Non-pigmented ciliary epithelial cell (primary cell): Measurements from ENCODE around the gene EFTUD2.

Experiments used
- DNase-seq: peaks from one replicate; pipeline ENCODE4 v3.0.0-alpha.2; 2010; ENCODE audit warnings: low read depth

Gene EFTUD2

DNA sequence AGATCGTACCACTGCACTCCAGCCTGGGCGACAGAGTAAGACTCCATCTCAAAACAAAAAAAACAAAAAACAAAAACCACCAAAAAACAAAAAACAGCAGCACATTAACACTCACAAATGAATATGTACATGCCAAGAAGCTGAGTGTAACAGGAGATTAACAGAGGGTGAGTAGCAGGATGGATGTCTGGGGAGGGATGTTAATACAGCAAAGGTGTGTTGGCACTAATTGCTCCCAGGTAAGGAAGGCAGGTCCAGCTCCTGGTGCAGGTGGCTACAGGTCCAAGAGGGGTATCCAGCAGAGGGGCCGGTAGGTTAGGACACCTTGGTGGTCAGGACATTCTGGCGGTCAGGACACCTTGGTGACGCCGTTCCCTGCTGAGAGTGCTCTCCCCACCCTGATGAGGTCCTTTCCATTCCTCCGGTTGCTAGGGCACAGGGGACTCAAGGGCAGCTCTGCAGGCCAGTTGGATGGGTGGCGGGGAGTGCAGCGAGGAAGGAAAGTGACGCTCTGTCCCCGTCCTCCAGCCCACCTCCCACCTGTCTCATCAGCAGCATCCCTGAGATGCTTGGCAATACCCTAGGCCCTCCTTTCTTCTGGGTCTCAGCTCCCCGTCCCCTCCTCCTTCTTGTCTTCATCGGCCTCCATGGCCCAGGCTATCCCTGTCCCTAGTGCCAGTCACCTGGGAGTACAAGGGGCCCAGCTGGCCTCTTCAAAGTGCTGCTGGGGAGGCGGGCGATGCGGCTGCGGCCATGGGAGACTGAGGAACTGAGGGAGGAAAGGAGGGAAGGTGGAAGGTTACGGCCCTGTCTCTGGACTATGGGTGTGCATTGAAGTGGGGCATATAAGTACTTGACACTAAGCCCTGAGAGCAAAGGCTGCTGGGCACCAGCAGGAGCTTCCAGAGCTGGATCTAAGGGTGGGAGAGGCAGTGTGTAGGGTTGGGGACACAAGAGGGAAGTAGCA is 26.8 kb upstream of the EFTUD2 start:
- no peak for DNase-seq

DNA sequence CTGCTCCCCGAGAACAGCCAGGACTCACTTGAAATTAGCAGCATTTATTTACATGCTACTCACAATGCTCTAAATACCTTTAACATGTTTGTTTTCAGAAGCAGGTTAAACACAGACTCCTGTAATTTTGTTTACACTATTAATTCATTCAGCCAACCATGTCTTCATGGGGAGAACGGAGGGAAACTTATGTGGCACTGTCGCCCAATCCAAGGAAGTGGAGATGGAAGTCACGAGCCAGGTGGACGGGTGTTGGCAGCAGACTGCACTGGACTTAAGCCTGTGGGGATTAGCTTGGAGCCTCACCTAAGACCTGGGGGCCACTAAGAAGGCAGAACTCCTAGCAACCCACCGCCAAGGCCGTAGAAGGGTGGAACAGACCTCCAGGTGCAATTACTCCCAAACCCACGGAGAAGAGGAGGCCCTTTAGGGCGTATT is 24.9 kb upstream of the EFTUD2 start:
- no peak for DNase-seq

DNA sequence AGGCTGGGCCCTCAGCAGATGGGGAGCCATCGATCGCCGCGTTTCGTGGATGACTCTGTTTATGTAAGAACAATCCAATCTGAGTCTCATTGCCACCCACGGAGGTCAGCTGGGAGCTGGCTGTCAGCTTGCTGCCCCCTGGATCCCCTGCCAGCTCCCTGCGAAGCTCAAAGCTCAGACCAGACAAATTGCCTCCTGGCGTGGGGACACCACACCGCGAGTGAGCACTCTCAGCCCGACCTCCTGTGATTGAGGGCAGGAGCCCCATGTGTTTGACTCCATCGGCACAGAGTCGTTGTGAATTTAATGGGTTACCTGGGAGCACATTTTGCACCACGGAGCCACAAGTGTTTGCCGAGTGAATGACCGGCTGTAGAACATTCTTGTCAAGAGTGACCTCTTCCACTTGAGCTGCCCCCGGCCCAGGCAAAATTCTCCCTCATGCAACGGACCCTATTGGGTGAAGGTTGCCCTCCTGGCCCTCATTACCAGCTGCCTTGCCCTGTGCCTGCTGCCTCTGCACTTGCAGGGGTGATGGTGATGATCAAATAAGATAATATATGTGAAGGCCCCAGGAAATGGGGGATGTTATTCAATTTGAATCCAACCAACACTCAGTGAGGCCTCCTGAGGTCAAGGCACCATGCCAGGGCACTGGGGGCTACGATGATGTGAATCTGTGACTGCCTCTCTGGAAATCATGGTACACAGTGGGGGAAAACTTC is 23.7 kb upstream of the EFTUD2 start:
- DNase-seq: no peak

DNA sequence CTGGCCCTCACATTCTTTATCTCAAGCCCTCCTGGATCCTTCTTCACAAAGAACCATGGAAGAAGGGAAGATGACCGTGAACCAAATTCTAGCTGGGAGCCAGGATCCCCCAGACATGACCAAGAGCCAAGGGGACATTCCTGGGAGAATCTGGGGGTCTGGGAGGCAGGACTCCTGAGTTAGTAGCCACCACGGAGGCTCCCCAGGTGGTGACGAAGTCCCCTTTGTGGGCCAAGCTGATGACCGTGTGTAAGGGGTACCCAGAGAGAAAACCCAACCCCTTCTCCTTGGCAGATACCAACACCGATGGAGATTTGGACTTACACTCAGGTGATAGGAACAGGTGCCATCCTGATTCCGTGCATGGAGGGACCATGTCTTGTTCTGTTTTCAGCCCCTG is 22.9 kb upstream of the EFTUD2 start:
- DNase-seq: no peak

DNA sequence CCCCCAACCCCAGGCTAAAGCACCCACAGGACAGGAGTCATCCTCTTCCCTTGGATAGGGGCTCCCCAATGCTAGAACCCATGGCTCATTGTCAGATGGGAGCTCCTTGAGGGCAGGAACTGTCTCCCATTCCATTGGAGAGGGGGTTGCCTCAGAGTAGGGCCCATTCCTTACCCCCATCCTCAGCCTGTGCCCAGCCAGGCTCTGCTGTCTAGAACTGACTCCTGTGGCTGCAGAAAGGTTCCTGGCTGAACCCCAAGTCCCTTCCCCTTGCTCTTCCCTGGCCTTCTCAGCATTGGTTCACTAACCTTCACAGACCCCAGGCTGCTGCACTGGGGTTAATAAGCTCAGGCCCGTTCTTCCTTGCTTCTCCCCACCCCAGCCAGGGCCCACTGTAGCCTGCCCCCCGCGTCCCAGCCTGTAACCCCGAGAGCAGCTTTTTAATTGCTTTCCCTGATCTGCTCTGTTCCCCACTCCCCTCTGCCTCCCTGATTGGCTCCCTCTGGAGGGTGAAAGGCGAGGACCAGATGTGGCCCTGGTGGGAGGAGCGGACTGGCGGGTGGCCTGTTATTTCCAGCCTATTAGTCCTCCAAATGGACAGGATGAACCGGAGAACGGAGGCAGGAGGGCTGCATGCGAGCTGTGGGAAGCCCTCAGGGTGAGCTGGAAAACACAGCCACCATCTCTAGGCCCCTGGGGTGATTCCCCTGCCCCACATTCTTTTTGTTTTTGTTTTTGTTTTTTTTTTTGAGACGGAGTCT is 22.1 kb upstream of the EFTUD2 start:
- DNase-seq: no peak

- DNase-seq: no peak
Observed at GRCh38 chr17:44920565-44920940, 21.3 kb upstream of the EFTUD2 start.

- DNase-seq: no peak
Observed at GRCh38 chr17:44919885-44920564, 20.8 kb upstream of the EFTUD2 start.

DNA sequence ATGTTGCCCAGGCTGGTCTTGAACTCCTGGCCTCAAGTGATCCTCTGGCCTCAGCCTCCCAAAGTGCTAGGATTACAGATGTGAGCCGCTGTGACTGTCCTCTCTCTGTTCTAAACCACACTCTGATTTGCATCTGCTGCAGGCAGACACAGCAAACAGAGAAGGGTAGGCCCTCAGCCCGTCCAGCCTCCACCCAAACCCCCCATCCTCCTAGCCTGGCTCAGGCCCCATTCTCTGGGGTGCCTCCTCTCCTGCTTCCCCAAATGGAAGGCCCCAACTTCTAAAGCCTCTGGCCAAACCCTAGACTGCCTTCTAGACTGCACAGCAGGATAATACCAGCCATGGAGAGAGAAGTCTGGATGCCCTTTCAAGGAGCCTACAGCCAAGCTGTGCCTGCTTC is 20.2 kb upstream of the EFTUD2 start:
- DNase-seq: no peak

GRCh38 chr17:44918006-44918405 is 18.8 kb upstream of the EFTUD2 start:
- no peak for DNase-seq

- no peak for DNase-seq
Observed at GRCh38 chr17:44917456-44917855, 18.2 kb upstream of the EFTUD2 start.

DNA sequence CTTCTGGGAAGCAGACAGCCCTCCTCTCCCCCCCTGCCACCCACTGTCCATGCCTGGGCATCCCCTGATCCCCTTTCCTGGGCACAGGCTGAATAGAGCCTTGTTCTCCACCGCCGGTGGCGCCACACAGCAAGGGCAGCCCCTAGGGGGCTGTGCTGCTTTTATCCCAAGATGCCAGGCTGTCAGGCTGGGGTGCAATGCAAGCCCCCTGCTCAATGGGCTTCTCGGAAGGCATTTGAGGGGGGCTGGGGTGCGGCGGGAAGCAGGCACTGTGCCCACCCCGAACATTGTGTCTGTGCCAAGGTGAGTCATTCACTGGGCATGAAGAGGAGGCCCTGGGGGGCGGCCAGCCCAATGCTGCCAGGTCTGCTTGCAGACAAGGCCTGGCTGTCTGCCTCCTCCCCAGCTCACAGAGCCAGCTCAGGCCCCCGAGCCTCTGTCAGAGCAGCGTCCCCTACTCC is 17.6 kb upstream of the EFTUD2 start:
- DNase-seq: no peak

GRCh38 chr17:44915862-44916780 is 16.9 kb upstream of the EFTUD2 start:
- DNase-seq: no peak

DNA sequence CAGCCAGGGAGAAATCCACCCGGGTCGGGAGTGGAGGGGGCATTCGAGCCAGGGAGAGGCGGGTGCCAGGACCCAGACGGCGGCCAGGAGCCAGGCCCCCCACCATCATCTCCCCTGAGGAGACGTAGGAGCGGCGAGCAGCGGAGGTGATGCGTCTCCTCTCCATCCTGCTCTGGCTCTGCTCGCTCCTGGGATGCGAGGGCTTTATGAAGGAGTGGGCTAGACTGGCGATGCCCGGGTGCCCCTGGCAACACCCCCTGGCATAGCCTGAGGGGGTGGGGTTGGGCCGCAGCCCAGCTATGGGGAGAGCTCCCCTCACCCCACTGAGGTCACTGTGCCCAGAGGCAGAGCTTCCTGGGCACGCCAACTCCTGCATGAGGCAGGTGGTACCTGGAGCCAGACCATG is 16.1 kb upstream of the EFTUD2 start, which contains the start of gene GFAP:
TSS of gene GFAP (minus strand) at position 180 of the 406 bp plus-strand sequence. CDS start at position 166, 14 bp downstream.
- DNase-seq: no peak

DNA sequence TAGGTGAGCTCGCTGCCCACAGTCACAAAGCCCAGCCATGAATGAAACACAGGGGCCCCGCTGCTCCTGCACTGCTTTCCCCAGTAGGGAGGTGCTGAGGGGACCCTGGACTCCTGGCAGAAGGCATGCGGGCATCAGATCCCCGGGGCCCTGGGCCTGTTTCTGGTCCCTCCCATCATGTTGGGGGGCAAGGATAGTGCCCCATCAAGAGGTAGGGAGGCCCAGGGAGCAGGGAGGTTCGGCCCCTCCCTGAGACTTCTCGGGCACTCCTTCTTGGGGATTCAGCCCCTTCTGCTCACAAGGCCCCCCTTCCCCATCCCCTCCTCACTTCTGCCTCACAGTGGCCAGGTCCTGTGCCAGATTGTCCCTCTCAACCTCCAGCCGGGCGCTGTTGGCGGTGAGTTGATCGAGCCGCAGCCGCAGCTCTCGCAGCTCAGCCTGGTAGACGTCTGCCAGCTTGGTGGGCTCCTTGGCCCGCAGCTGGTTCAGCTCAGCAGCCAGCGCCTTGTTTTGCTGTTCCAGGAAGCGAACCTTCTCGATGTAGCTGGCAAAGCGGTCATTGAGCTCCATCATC is 15.5 kb upstream of the EFTUD2 start:
- DNase-seq: no peak

DNA sequence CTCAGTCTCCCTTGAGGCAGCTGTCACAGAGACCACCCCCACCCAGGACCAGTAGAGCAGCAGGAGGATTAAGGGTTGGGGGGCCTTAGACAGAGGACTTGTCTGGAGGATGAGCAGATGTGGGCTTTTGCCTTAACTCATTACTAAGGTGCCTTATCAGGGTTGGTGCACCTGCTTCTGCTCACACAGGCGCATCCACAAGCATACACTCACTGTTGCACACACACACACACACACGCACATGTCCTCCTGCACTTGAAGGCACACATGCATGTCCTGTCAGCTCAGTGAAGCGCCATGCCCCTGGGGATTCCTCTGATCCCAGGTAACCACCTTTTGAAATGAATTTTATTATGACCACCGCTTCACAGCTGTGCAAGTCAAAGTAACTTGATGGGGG is 14.9 kb upstream of the EFTUD2 start:
- DNase-seq: no peak

- no peak for DNase-seq
Observed at GRCh38 chr17:44913676-44914075, 14.4 kb upstream of the EFTUD2 start.

DNA sequence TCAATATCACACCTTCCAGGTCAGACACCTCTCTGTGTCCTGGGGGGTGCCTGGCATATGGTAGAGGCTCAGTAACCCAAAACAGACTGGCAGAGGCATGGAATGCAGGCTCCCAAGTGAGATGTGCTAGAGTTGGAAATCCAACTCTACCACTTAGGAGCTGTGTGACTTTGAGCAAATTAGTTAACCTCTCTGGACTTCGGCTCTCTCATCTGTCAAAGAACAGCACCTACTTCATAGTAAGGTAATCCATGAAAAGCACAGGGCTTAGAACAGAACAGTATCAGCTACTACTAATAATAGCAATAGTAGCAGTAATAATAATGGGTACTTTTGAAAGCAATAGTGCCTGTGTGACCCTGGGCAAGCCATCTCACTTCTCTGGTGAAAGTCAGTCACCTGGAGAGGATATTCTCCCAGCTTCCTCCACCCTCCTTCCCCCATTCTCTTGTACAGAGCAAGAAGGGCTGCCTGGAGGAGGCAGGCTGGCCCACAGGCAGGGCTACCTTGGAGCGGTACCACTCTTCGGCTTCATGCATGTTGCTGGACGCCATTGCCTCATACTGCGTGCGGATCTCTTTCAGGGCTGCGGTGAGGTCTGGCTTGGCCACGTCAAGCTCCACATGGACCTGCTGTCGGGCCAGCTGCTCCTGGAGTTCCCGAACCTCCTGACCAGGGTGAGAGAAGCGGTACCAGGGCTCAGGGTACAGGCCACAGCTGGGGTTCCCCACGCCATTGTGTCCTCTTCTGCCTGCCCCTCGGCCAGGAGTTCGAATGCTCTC is 13.7 kb upstream of the EFTUD2 start:
- no peak for DNase-seq

DNA sequence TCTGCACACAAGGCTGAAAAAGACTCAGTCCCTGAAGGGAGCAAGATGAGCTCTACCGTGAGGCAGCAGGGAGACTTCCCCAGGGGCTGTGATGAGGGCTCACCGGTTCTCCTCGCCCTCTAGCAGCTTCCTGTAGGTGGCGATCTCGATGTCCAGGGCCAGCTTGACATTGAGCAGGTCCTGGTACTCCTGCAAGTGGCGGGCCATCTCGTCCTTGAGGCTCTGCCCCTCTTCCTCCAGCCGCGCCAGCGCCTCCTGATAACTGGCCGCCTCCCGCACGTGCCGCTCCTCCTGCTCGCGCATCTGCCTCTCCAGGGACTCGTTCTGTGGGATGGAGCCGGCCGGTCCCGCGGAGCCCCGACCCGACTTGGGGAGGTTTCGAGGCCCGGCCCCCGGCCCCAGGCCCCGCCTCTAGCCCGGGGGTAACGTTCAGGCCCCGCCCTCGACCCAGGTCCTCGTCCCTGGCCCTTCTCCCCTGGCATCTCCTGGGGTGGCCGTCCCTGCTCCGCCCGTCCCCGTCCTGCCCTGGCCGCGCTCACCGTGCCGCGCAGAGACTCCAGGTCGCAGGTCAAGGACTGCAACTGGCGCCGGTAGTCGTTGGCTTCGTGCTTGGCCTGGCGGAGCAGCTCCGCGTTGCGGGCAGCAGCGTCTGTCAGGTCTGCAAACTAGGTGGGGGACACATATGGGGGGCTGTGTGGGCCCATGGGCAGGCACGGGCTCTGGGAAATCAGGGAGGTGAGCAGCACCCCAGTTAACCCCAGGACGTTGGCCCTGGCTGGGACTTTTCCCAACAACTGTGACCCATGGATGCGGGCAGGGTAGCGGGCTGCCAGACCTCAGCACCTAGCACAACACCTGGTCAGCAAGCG is 12.1 kb upstream of the EFTUD2 start:
- DNase-seq: no peak
